22Rv1 (cell line): Measurements from ENCODE around the gene SST.

ENCODE experiments used
- CTCF ChIP-seq: fragments of 450-650 bp; IDR thresholded peaks from 2 replicates; pipeline ENCODE4 v1.5.1; 2017; ENCODE audit warnings: mild to moderate bottlenecking
- ZFX ChIP-seq: fragments of 450-650 bp; IDR thresholded peaks from 2 replicates; pipeline ENCODE4 v1.6.1; 2017; ENCODE audit warnings: antibody characterized with exemption, borderline replicate concordance

GRCh38 chr3:187665764-187666402, 4.3 kb downstream of the SST start:
- TF ChIP-seq CTCF = no peak
- no peak for TF ChIP-seq ZFX
